ENCODE data around the gene SORCS2.

DNA sequence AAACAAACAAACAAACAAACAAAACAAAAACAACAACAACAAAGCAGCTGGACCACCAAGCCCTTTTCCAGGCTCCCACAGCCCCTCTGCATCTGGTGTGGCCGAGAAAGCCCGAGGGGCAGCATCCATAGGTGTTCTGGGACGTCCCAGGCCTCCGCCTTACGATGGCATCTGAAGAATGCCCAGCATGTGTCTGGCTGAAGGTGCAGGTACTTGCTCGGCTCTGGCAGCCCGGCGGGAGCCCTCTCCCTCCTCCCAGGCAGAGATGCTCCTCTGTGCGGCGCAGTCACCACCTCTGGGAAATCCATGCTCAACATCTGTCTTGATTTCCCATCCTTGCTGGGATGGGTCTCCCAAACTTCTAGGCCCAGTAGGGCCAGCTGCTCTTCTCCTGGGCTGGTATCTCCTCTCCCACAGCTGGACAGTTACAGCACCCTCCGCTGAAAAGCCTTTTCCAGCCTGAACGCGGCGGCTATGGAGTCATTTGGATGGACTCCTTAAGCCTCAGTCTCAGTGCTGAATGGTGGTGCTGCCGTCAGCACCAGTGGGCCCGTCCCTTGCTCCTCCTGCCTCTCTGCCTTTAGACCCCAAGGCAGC is 238.1 kb downstream of the SORCS2 start:
- TF ChIP-seq CHD1 (IDR thresholded peaks at IDR 0.05; ENCODE audit: low read depth, low read length): no peak
- no peak for TF ChIP-seq RCOR1 (IDR thresholded peaks at IDR 0.05; ENCODE audit: insufficient replicate concordance, low read length)
- TF ChIP-seq, protein P1, sequence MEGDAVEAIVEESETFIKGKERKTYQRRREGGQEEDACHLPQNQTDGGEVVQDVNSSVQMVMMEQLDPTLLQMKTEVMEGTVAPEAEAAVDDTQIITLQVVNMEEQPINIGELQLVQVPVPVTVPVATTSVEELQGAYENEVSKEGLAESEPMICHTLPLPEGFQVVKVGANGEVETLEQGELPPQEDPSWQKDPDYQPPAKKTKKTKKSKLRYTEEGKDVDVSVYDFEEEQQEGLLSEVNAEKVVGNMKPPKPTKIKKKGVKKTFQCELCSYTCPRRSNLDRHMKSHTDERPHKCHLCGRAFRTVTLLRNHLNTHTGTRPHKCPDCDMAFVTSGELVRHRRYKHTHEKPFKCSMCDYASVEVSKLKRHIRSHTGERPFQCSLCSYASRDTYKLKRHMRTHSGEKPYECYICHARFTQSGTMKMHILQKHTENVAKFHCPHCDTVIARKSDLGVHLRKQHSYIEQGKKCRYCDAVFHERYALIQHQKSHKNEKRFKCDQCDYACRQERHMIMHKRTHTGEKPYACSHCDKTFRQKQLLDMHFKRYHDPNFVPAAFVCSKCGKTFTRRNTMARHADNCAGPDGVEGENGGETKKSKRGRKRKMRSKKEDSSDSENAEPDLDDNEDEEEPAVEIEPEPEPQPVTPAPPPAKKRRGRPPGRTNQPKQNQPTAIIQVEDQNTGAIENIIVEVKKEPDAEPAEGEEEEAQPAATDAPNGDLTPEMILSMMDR (conservative IDR thresholded peaks at IDR 0.05; ENCODE audit: low read depth, low read length): no peak
- TF ChIP-seq BHLHE40 (IDR thresholded peaks at IDR 0.05; ENCODE audit: low read depth, low read length): no peak
- TF ChIP-seq POLR2A (IDR thresholded peaks at IDR 0.05; ENCODE audit: low read depth, low read length): no peak
- no peak for TF ChIP-seq RFX5 (IDR thresholded peaks at IDR 0.05; ENCODE audit: low read depth, low read length)
- no peak for TF ChIP-seq CEBPB (IDR thresholded peaks at IDR 0.05; ENCODE audit: low read depth, low read length)
